ENCODE results near the gene SLC16A2.

DNA sequence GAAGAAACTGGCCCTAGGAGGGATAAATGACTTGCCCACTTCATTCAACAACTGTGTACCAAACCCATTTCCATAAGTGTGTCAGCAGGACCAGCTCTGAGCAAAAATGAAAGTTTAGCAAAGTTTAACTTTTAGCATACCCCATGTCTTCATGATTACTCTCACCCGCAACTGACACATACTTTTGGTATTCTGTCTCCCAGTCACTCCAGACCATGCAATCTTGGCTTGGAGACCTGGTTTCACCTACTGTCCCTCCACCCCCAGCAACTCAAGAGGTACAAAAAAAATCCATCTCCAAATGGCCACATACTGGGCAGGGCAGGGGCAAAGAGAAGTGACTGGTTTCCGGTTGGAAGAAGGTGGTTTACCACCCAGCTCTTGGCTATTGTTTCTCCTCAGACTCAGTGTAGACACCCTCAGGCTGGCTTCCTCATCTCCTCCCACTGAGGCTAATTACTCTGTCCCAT lies 113.3 kb downstream of the SLC16A2 start:
- TF ChIP-seq CTCF (IDR thresholded peaks at IDR 0.05; ENCODE audit: low read depth, low read length, poor library complexity, severe bottlenecking) (no peak), EZH2phosphoT487 (IDR thresholded peaks at IDR 0.05; ENCODE audit: borderline replicate concordance, low read length) (no peak)
